Brain microvascular endothelial cell (primary cell): ENCODE data around the gene MACROD2.

Experiments used
- DNase-seq: peaks from one replicate; pipeline ENCODE4 v3.0.0-alpha.2; 2020
- H3K27ac ChIP-seq: fragments of 250-450 bp; sonication (Bioruptor Pico); 2 replicates; pipeline ENCODE4 v1.5.1; 2020; ENCODE audit warnings: mild to moderate bottlenecking, moderate library complexity
- H3K27me3 ChIP-seq: fragments of 250-450 bp; sonication (Bioruptor Pico); replicated peaks from 2 replicates; pipeline ENCODE4 v1.5.1; 2020; ENCODE audit warnings: mild to moderate bottlenecking
- H3K36me3 ChIP-seq: fragments of 250-450 bp; sonication (Bioruptor Pico); replicated peaks from 2 replicates; pipeline ENCODE4 v1.5.1; 2020; ENCODE audit warnings: mild to moderate bottlenecking
- H3K4me3 ChIP-seq: 2 replicates; pipeline ENCODE4 v1.5.1; 2011; ENCODE audit warnings: low read depth, mild to moderate bottlenecking, control low read depth, low read length, moderate library complexity
- CTCF ChIP-seq: IDR thresholded peaks from 2 replicates; pipeline ENCODE4 v1.5.1; 2011; ENCODE audit warnings: low read depth, mild to moderate bottlenecking, moderate library complexity, low read length, control low read depth, inconsistent platforms; ENCODE audit errors: missing control alignments
- in situ Hi-C: cut with HindIII; loops from 2 replicates; pipeline ENCODE4 v1.10.0; 2017; ENCODE audit warnings: low sequenced_read_pairs, low pct_ligation_motif_present

The MACROD2 gene

GRCh38 chr20:14334306-14334930, 339.1 kb downstream of the MACROD2 start:
- peak; percentile 72 for TF ChIP-seq CTCF
- Histone ChIP-seq H3K36me3 (no peaks in the 10 kb centered on the region), H3K27ac (no peak overlapping the region), H3K27me3 (no peaks in the 10 kb centered on the region), H3K4me3 (no peak overlapping the region)
- in situ Hi-C loops = no loop called here
- DNase-seq = peak; percentile 45

DNA sequence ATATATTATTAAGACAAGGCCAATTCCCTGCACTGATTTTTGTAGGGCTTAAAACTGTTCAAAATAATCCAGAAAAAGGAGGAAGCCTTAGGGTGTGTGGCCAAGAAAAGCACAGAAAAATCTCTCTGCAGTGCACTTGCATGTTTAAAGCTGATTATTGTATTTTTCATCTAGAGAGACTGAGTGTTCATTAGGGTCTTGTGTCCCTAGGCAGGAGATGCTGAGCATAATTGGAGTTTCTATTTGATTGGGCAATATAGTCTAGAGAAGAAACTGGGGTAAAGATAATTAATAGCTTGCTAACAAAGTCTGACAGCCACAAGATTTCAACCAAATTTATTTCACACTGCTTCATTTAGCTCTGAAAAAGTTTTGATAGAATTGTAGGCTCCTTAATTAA, 339.7 kb downstream of the MACROD2 start:
- no peaks in the 10 kb centered on the region for H3K27me3 ChIP-seq
- in situ Hi-C loops = no loop called here
- no peaks in the 10 kb centered on the region for H3K36me3 ChIP-seq
- H3K27ac ChIP-seq = no peak overlapping the region
- no peak for TF ChIP-seq CTCF
- DNase-seq = no peak
- H3K4me3 ChIP-seq = no peak overlapping the region

GRCh38 chr20:14336686-14337085, 341.4 kb downstream of the MACROD2 start:
- in situ Hi-C loops = no loop called here
- TF ChIP-seq CTCF = peak; percentile 6
- Histone ChIP-seq H3K36me3 (no peaks in the 10 kb centered on the region), H3K27me3 (no peaks in the 10 kb centered on the region), H3K4me3 (peak overlapping the region; percentile 51), H3K27ac (no peak overlapping the region)
- DNase-seq = peak; percentile 10

DNA sequence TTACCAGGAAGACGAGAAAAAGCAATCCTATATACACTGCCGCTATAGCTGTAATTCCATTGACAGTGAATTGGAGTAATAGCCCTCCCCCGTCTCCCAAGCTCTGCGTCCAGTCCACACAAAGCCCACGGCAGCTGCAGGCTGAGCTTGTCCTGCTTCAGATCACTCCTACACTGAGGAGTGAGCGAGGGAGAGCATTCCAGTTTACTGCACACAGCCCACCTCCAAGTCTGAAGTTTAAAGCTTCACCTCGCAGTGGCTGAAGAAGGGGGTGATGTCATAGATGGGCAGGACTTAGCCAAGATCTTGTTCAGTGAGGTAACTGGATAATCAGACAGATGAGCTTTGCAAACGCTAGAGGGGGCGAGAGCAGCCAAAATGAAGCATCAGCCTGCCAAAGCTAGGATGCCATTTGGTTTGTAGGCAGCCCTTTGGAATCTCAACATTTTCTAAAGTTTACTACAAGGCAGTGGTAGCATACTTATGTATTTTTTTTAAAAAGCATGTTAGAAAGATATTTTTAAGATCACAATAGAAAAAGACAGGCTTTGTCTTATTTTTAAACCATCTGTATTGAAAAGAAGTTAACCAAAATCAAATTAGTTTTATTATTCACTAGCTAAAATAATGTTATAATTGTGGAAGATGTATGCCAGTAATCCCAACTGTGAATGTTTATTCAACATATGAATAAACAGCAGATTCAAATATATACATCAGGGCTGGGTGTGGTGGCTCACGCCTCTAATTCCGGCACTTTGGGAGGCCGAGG, 342.3 kb downstream of the MACROD2 start, which contains the start of gene FLRT3:
TSS of gene FLRT3 (minus strand) at position 213 of the 772 bp plus-strand sequence. CDS start 10,106 bp downstream, outside the sequence.
- H3K27me3 ChIP-seq = no peaks in the 10 kb centered on the region
- H3K36me3 ChIP-seq = no peaks in the 10 kb centered on the region
- in situ Hi-C loops = no loop called here
- DNase-seq = peak; percentile 97
- H3K4me3 ChIP-seq = peak within 1 kb of the TSS; percentile 51
- peak; percentile 88 for TF ChIP-seq CTCF
- peak within 1 kb of the TSS; percentile 46 for H3K27ac ChIP-seq

DNA sequence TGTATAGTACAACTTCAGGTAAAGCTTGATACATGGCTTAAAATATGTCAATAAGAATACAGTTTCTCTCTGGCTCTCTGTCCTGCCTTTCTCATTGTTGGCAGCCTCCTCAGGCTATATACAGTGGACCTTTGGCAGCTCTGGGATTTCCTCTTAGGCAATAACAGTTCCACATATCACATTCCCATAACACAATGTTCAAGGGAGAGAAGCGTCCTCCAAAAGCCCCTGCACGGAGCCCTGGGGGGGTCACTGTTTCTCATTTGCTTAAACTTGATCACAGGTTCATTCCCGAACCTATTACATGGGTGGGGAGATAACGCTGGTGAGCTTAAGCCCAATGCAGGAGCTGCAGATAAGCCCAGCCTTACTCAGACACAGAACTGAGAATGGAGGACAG, 346.5 kb downstream of the MACROD2 start:
- TF ChIP-seq CTCF = no peak
- in situ Hi-C loops = no loop called here
- no peak overlapping the region for H3K4me3 ChIP-seq
- no peaks in the 10 kb centered on the region for H3K36me3 ChIP-seq
- H3K27ac ChIP-seq = no peak overlapping the region
- no peaks in the 10 kb centered on the region for H3K27me3 ChIP-seq
- DNase-seq = no peak

- H3K36me3 ChIP-seq = no peaks in the 10 kb centered on the region
- TF ChIP-seq CTCF = no peak
These were observed 347.6 kb downstream of the MACROD2 start for GRCh38 chr20:14342918-14343317.

More at GRCh38 chr20:14342918-14343317, 347.6 kb downstream of the MACROD2 start:
- no peak overlapping the region for H3K4me3 ChIP-seq
- DNase-seq = no peak
- H3K27me3 ChIP-seq = no peaks in the 10 kb centered on the region
- in situ Hi-C loops = no loop called here
- no peak overlapping the region for H3K27ac ChIP-seq
